Measurements from ENCODE around the gene C15orf61.

- TF ChIP-seq, protein P1, sequence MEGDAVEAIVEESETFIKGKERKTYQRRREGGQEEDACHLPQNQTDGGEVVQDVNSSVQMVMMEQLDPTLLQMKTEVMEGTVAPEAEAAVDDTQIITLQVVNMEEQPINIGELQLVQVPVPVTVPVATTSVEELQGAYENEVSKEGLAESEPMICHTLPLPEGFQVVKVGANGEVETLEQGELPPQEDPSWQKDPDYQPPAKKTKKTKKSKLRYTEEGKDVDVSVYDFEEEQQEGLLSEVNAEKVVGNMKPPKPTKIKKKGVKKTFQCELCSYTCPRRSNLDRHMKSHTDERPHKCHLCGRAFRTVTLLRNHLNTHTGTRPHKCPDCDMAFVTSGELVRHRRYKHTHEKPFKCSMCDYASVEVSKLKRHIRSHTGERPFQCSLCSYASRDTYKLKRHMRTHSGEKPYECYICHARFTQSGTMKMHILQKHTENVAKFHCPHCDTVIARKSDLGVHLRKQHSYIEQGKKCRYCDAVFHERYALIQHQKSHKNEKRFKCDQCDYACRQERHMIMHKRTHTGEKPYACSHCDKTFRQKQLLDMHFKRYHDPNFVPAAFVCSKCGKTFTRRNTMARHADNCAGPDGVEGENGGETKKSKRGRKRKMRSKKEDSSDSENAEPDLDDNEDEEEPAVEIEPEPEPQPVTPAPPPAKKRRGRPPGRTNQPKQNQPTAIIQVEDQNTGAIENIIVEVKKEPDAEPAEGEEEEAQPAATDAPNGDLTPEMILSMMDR (conservative IDR thresholded peaks at IDR 0.05; ENCODE audit: low read depth, low read length) = no peak
- no peak for TF ChIP-seq EZH2phosphoT487 (IDR thresholded peaks at IDR 0.05; ENCODE audit: borderline replicate concordance, low read length)
- TF ChIP-seq EZH2 (IDR thresholded peaks at IDR 0.05; ENCODE audit: low read length, unreplicated experiment) = no peak
Observed at GRCh38 chr15:67550522-67550921, 29.6 kb downstream of the C15orf61 start.
